IPS-NIHi7 (cell line): ENCODE data around the gene PLCG2.
"Not testable (repeated sequence)": the region's sequence is repeated elsewhere in the genome, so short reads cannot be mapped to it uniquely, and the experiment has no call there.

Source experiments
- DNase-seq: peaks from one replicate; pipeline ENCODE4 v3.0.0; 2012; ENCODE audit warnings: mixed read lengths; ENCODE audit errors: extremely low spot score

The PLCG2 gene

GRCh38 chr16:81778861-81779535 is at the start of gene PLCG2:
PLCG2 (plus strand) TSS chr16:81779291; CDS start chr16:81785990, 6,699 bp downstream.
- peak; percentile 90 for DNase-seq

- DNase-seq: peak; percentile 52
Measured at GRCh38 chr16:81729451-81729850, 49.6 kb upstream of the PLCG2 start.

- peak; percentile 98 for DNase-seq
Measured at GRCh38 chr16:81730090-81731051, 48.7 kb upstream of the PLCG2 start.

GRCh38 chr16:81731649-81732048 is 47.4 kb upstream of the PLCG2 start:
- no peak for DNase-seq

GRCh38 chr16:81732699-81733098 is 46.4 kb upstream of the PLCG2 start:
- no peak for DNase-seq

GRCh38 chr16:81733295-81733694 is 45.8 kb upstream of the PLCG2 start:
- DNase-seq: no peak

- DNase-seq: no peak
Measured at GRCh38 chr16:81734632-81735434, 44.3 kb upstream of the PLCG2 start.

GRCh38 chr16:81737885-81738536 is 41.1 kb upstream of the PLCG2 start:
- DNase-seq: peak; percentile 84

GRCh38 chr16:81738783-81739496 is 40.2 kb upstream of the PLCG2 start:
- no peak for DNase-seq

- DNase-seq: no peak
Measured at GRCh38 chr16:81739503-81739902, 39.6 kb upstream of the PLCG2 start.

- DNase-seq: peak; percentile 63
Measured at GRCh38 chr16:81740169-81740568, 38.9 kb upstream of the PLCG2 start.

GRCh38 chr16:81741430-81741770 is 37.7 kb upstream of the PLCG2 start:
- not testable (repeated sequence) for DNase-seq

- DNase-seq: no peak
Measured at GRCh38 chr16:81744385-81744784, 34.7 kb upstream of the PLCG2 start.

- no peak for DNase-seq
Measured at GRCh38 chr16:81744911-81745310, 34.2 kb upstream of the PLCG2 start.

- peak; percentile 78 for DNase-seq
Measured at GRCh38 chr16:81745704-81746558, 33.2 kb upstream of the PLCG2 start.

- DNase-seq: no peak
Measured at GRCh38 chr16:81746566-81746965, 32.5 kb upstream of the PLCG2 start.

- DNase-seq: no peak
Measured at GRCh38 chr16:81748476-81749198, 30.5 kb upstream of the PLCG2 start.

- DNase-seq: no peak
Measured at GRCh38 chr16:81752225-81752875, 26.7 kb upstream of the PLCG2 start.

GRCh38 chr16:81752876-81753227 is 26.2 kb upstream of the PLCG2 start:
- no peak for DNase-seq
